Loucy (cell line): ENCODE data around the gene CNNM1.

Source experiments
- EZH2phosphoT487 ChIP-seq: fragments of 200-600 bp; IDR thresholded peaks from 2 replicates; pipeline ENCODE4 v1.6.1; 2018; ENCODE audit warnings: antibody characterized with exemption, mild to moderate bottlenecking, moderate library complexity, borderline replicate concordance
- TF ChIP-seq, protein P1 (sequence below): fragments of 200-600 bp; sonication (generic); conservative IDR thresholded peaks from 2 replicates; pipeline ENCODE4 v1.5.1; 2014; ENCODE audit warnings: mild to moderate bottlenecking, antibody characterized with exemption, low read length

DNA sequence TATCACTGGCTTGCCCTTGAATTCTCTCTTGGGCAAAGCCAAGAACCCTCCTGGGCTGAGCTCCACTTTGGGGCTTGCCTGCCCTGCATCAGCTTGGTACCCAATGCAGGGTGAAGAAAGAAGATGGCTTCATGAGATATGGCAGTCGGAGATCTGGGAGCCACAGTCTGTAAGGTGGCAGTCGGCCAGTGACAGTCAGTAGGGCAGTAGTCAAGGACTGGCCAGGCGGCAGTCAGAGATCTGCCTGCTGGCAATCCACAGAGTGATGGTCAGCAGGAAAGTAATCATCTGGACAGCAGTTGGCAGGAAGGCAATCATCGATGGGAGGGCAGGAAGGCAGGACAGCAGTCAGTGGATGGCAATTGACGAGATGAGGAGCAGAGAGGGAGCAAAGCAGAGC is 32.6 kb upstream of the CNNM1 start:
- TF ChIP-seq, protein P1, sequence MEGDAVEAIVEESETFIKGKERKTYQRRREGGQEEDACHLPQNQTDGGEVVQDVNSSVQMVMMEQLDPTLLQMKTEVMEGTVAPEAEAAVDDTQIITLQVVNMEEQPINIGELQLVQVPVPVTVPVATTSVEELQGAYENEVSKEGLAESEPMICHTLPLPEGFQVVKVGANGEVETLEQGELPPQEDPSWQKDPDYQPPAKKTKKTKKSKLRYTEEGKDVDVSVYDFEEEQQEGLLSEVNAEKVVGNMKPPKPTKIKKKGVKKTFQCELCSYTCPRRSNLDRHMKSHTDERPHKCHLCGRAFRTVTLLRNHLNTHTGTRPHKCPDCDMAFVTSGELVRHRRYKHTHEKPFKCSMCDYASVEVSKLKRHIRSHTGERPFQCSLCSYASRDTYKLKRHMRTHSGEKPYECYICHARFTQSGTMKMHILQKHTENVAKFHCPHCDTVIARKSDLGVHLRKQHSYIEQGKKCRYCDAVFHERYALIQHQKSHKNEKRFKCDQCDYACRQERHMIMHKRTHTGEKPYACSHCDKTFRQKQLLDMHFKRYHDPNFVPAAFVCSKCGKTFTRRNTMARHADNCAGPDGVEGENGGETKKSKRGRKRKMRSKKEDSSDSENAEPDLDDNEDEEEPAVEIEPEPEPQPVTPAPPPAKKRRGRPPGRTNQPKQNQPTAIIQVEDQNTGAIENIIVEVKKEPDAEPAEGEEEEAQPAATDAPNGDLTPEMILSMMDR: no peak
- TF ChIP-seq EZH2phosphoT487: no peak
